Peyer's patch (tissue), 4 donors: ENCODE measurements around the gene L3MBTL4. TPM values are rescaled to one million over a fixed set of nuclear protein-coding genes. Genes with fewer than 3 reads are reported as not detected.

Experiments used
- DNase-seq, 3 donors: peaks; one replicate each; pipeline ENCODE4 v3.0.0-alpha.2; 2017 to 2019
- H3K27ac ChIP-seq, 4 donors: fragments of 200-600 bp; sonication (generic); one replicate each; pipeline ENCODE4 v1.5.1; 2016 to 2019
- H3K27me3 ChIP-seq, 2 donors: fragments of 200-600 bp; sonication (generic); one replicate each; pipeline ENCODE4 v1.5.1; 2019
- H3K36me3 ChIP-seq, 3 donors: fragments of 200-600 bp; sonication (generic); one replicate each; pipeline ENCODE4 v1.5.1; 2016 to 2019
- H3K4me1 ChIP-seq, 4 donors: fragments of 200-600 bp; sonication (generic); one replicate each; pipeline ENCODE4 v1.5.1; 2016 to 2019
- H3K4me3 ChIP-seq, 4 donors: fragments of 200-600 bp; sonication (generic); 1 replicate in 3 of 4; 2 replicates in 1 of 4; pipeline ENCODE4 v1.5.1; 2016 to 2019; ENCODE audit warnings: mild to moderate bottlenecking in 1 of 4
- H3K9me3 ChIP-seq, 4 donors: fragments of 200-600 bp; sonication (generic); one replicate each; pipeline ENCODE4 v1.5.1; 2016 to 2019; ENCODE audit warnings: mild to moderate bottlenecking in 1 of 4
- POLR2A ChIP-seq, 2 donors: fragments of 450-650 bp; IDR thresholded peaks; one replicate each; pipeline ENCODE4 v1.5.1; 2017; ENCODE audit warnings: antibody characterized with exemption in 2 of 2, mild to moderate bottlenecking in 2 of 2, moderate library complexity in 2 of 2
- total RNA-seq, 4 donors: library from RNA; depleted of rRNA; stranded (reverse); fragments of >200 nt; gene quantifications; one replicate each; pipeline ENCODE4 v1.1.0, GENCODE V29; 2016
- TF ChIP-seq, protein P1 (sequence below), 6 experiments: fragments of 450-650 bp in 4 of 6; fragments of 200-600 bp in 2 of 6; sonication (generic) in 1 of 6; IDR thresholded peaks; one replicate each; pipeline ENCODE4 v1.5.1; 2017 to 2019; ENCODE audit warnings: antibody characterized with exemption in 6 of 6, mild to moderate bottlenecking in 3 of 6, moderate library complexity in 1 of 6

L3MBTL4 gene
- total RNA-seq, 4 donors from 2014 or later, result 6.5 to 25.6 (median 13.7) TPM

DNA sequence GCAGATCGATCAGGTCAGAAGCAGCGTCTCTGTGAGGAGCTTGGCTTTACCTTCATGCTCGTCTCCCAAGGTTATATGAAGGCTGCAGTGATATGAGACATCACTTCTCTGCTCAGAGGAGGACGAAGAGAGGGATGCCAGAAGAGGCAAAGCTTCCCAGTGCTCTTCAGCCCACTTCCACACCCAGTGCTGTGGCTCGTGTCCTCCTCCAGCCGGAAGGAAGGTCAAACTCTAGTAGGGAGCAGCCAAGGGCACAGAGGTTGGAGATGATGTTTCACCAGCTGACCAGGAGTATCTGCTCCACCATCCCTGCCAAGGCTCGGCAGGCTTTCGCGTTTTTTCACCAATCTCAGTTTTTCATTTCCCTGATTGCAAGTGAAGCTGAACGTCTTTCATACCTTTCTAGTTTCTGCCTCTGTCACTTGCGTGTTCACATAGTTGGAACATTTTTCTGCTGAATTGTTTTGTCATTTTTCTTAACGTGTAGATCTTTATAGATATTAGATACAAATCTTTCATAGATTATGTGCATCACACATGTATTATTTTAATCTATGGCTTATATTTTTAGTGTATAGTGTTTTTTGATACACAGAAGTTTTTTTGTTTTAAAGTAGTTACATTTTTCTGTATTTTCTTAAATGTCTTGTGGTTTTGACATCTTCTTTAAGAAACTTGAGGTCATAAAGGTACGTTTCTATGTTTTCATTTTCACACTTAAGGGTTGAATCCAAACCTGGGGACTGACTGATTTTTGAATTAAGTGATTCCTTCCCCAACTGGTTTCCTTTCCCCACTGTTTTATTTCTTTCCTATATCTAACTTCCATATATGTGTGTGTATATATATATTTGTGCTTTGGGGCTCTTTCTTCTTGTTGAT lies 23.5 kb upstream of the L3MBTL4 start:
- DNase-seq, result no peak
- Histone ChIP-seq H3K27me3 (no peaks in the 10 kb centered on the region), H3K27ac (no peak overlapping the region), H3K4me3 (no peak overlapping the region), H3K9me3 (no peaks in the 10 kb centered on the region), H3K4me1 (no peaks in the 10 kb centered on the region), H3K36me3 (no peaks in the 10 kb centered on the region)
- TF ChIP-seq, protein P1, sequence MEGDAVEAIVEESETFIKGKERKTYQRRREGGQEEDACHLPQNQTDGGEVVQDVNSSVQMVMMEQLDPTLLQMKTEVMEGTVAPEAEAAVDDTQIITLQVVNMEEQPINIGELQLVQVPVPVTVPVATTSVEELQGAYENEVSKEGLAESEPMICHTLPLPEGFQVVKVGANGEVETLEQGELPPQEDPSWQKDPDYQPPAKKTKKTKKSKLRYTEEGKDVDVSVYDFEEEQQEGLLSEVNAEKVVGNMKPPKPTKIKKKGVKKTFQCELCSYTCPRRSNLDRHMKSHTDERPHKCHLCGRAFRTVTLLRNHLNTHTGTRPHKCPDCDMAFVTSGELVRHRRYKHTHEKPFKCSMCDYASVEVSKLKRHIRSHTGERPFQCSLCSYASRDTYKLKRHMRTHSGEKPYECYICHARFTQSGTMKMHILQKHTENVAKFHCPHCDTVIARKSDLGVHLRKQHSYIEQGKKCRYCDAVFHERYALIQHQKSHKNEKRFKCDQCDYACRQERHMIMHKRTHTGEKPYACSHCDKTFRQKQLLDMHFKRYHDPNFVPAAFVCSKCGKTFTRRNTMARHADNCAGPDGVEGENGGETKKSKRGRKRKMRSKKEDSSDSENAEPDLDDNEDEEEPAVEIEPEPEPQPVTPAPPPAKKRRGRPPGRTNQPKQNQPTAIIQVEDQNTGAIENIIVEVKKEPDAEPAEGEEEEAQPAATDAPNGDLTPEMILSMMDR (IDR thresholded peaks at IDR 0.05), result no peak
- no peak for TF ChIP-seq POLR2A (IDR thresholded peaks at IDR 0.05)

DNA sequence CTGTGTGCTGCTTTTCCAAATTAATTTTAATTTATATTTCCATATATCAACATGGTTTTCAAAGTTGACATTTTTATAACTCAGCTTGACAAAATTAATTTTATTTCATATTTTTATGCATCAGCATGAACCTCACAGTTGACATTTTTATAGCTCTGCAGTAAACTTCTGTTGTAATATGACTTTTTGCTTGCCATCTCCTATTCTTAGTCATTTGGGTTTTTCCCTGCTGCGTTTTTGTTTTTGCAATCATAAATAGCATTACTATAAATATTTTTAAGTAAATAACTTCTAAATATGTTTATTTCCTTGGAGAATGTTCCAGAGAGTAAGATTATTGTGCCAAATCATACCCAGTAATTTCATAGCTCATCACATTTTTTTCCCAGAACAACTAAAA lies 21.0 kb upstream of the L3MBTL4 start:
- Histone ChIP-seq H3K27ac (no peak overlapping the region), H3K4me1 (no peaks in the 10 kb centered on the region), H3K9me3 (no peaks in the 10 kb centered on the region), H3K27me3 (no peaks in the 10 kb centered on the region), H3K4me3 (no peak overlapping the region), H3K36me3 (no peaks in the 10 kb centered on the region)
- TF ChIP-seq, protein P1 (IDR thresholded peaks at IDR 0.05), result no peak
- no peak for TF ChIP-seq POLR2A (IDR thresholded peaks at IDR 0.05)
- DNase-seq, result no peak

DNA sequence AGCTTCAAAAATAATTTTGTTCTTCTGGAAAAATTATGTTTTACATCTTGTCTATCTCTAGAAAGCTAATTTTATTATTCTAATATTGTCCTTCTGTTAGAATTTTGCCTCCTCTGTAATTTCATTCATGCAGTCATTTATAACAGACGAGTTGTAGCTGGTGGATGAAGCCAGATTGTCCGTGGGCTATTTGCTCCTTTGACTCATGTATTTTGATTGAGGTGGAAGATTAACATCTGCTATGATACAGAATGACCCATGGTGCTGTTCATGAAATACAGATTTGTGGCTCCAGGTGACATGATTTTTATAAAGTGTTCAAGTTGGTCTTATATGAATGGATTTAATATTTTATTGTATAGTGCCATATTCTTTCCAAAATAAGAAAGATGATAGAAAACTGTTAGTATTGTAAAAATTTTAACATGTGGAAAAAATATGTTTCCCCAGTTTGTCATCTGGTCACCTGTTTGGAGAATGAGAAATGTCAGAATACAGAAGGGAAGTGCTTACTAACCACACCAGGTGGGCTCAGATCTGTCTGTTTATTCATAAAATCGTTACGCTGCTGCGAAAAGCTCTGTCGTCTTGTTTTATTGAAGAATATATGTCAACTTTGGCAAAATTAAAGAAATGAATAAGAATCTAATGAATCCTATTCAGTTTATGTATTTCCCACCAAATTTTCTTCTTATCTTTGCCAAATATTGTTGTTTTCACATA lies 20.4 kb upstream of the L3MBTL4 start:
- TF ChIP-seq, protein P1 (IDR thresholded peaks at IDR 0.05), result no peak
- TF ChIP-seq POLR2A (IDR thresholded peaks at IDR 0.05), result no peak
- no peaks in the 10 kb centered on the region for H3K4me1 ChIP-seq
- H3K9me3 ChIP-seq, result no peaks in the 10 kb centered on the region
- H3K36me3 ChIP-seq, result no peaks in the 10 kb centered on the region
- H3K4me3 ChIP-seq, result no peak overlapping the region
- no peak overlapping the region for H3K27ac ChIP-seq
- H3K27me3 ChIP-seq, result no peaks in the 10 kb centered on the region
- DNase-seq, result no peak

DNA sequence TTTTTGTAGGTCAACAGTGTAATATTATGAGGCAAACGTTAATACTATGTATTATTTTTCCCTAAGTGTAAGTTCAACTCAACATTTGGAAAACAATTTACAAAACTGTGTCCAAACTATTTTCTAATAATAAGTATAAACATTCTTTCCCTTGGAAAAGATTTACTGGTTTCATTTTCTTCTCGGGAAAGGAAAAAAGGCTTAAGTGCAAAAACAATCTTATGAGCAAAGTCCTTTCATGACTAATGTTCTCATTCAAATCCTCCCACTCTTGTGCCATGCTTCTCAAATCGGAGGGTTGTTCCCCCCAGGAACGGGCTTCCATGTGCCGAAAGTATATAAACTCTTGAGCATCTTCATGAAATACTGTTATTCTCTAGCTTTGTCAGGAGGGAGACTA lies 19.8 kb upstream of the L3MBTL4 start:
- no peaks in the 10 kb centered on the region for H3K27me3 ChIP-seq
- no peak overlapping the region for H3K27ac ChIP-seq
- TF ChIP-seq POLR2A (IDR thresholded peaks at IDR 0.05), result no peak
- H3K36me3 ChIP-seq, result no peaks in the 10 kb centered on the region
- H3K4me1 ChIP-seq, result no peaks in the 10 kb centered on the region
- H3K9me3 ChIP-seq, result no peaks in the 10 kb centered on the region
- no peak for DNase-seq
- no peak overlapping the region for H3K4me3 ChIP-seq

DNA sequence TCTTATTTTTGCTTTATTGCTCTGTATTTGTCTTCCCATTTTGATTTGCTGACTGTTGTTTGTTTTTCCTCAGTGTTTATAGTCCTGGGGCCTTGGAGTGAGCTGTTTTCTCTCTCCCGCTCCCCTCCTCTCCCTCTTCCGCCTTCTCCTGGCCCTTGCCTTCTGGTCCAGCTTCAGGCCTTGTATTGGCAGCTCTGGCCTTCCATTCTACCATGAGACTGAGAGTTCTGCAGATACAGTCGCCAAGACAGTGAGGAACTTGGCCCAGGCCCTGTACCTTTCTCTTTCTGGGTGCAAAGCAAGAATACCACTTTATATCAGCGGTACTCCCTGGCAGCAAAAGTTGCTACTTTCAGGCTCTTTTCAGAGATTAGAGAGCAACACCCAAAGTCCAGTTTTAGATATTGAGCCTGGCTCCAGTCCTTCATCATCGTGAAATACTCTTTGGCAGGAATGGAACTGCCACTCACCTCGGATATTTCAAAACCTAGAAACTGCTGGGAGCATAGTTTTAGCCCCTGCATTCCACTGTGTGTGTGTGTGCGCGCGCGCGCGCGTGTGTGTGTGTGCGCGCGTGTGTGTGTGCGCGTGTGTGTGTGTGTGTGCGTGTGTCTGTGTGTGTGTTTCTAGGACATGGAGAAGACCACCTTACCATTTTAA lies 17.1 kb upstream of the L3MBTL4 start:
- DNase-seq, result no peak
- H3K27ac ChIP-seq, result no peak overlapping the region
- no peak overlapping the region for H3K4me3 ChIP-seq
- H3K9me3 ChIP-seq, result no peaks in the 10 kb centered on the region
- no peaks in the 10 kb centered on the region for H3K27me3 ChIP-seq
- TF ChIP-seq, protein P1 (IDR thresholded peaks at IDR 0.05), result no peak
- TF ChIP-seq POLR2A (IDR thresholded peaks at IDR 0.05), result no peak
- no peaks in the 10 kb centered on the region for H3K4me1 ChIP-seq
- no peaks in the 10 kb centered on the region for H3K36me3 ChIP-seq
